Measurements from ENCODE around the gene PPIL4.

DNA sequence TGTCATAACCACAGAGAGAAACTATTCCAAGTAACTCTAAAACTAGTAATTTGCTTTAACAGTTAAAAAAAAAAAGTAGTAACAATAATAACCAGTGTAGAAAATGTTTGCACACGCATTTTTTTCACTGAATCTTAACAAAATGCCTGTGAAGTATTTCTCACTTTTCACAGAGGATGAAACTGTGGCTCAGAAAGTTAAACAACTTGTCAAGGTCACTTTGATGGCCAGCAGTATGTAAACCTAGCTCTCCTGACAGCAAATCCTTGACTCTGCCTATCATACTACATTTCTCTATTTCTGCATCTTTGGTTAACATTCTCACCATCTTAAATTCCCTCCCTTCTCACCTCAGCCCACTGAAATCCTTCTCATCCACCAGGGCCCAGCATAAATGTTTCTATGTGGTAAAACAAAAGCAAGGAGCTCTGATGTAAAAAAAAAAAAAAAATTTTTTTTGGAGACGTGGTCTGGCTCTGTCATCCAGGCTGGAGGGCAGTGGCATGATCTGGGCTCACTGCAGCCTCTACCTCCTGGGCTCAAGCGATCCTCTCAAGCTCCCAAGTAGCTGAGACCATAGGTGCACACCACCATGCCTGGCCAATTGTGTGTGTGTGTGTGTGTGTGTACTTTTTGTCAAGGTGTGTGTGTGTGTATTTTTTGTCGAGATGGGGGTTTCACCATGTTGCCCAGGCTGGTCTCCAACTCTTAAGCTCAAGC is 34.9 kb downstream of the PPIL4 start:
- TF ChIP-seq, protein P1, sequence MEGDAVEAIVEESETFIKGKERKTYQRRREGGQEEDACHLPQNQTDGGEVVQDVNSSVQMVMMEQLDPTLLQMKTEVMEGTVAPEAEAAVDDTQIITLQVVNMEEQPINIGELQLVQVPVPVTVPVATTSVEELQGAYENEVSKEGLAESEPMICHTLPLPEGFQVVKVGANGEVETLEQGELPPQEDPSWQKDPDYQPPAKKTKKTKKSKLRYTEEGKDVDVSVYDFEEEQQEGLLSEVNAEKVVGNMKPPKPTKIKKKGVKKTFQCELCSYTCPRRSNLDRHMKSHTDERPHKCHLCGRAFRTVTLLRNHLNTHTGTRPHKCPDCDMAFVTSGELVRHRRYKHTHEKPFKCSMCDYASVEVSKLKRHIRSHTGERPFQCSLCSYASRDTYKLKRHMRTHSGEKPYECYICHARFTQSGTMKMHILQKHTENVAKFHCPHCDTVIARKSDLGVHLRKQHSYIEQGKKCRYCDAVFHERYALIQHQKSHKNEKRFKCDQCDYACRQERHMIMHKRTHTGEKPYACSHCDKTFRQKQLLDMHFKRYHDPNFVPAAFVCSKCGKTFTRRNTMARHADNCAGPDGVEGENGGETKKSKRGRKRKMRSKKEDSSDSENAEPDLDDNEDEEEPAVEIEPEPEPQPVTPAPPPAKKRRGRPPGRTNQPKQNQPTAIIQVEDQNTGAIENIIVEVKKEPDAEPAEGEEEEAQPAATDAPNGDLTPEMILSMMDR (IDR thresholded peaks at IDR 0.05) = no peak
- no peak for TF ChIP-seq POLR2A (IDR thresholded peaks at IDR 0.05)

Data from heart left ventricle (tissue), 13 donors.